Measurements from ENCODE around the gene SMOC1.

Gene SMOC1

GRCh38 chr14:69945912-69946311, 66.7 kb downstream of the SMOC1 start:
- DNase-seq: no peak

GRCh38 chr14:69948351-69948750, 69.1 kb downstream of the SMOC1 start:
- no peak for DNase-seq

- DNase-seq: no peak
Measured at GRCh38 chr14:69951263-69951662, 72.0 kb downstream of the SMOC1 start.

- no peak for DNase-seq
Measured at GRCh38 chr14:69951935-69952334, 72.7 kb downstream of the SMOC1 start.

GRCh38 chr14:69953266-69953915, 74.2 kb downstream of the SMOC1 start:
- DNase-seq: no peak

GRCh38 chr14:69955855-69956845, 76.9 kb downstream of the SMOC1 start:
- DNase-seq: no peak

- DNase-seq: no peak
Measured at GRCh38 chr14:69956970-69957369, 77.8 kb downstream of the SMOC1 start.

- DNase-seq: no peak
Measured at GRCh38 chr14:69957986-69958385, 78.8 kb downstream of the SMOC1 start.

GRCh38 chr14:69959136-69959535, 79.9 kb downstream of the SMOC1 start:
- DNase-seq: no peak

- DNase-seq: no peak
Measured at GRCh38 chr14:69960296-69960695, 81.1 kb downstream of the SMOC1 start.

- no peak for DNase-seq
Measured at GRCh38 chr14:69963966-69964365, 84.8 kb downstream of the SMOC1 start.

GRCh38 chr14:69964841-69965240, 85.6 kb downstream of the SMOC1 start:
- no peak for DNase-seq

- no peak for DNase-seq
Measured at GRCh38 chr14:69968132-69968531, 88.9 kb downstream of the SMOC1 start.

GRCh38 chr14:69968681-69969080, 89.5 kb downstream of the SMOC1 start:
- no peak for DNase-seq

- DNase-seq: no peak
Measured at GRCh38 chr14:69972755-69973154, 93.5 kb downstream of the SMOC1 start.

GRCh38 chr14:69973846-69974245, 94.6 kb downstream of the SMOC1 start:
- DNase-seq: no peak

GRCh38 chr14:69979882-69980281, 100.7 kb downstream of the SMOC1 start:
- no peak for DNase-seq

- no peak for DNase-seq
Measured at GRCh38 chr14:69980457-69981425, 101.5 kb downstream of the SMOC1 start.

- no peak for DNase-seq
Measured at GRCh38 chr14:69982220-69982839, 103.1 kb downstream of the SMOC1 start.

- no peak for DNase-seq
Measured at GRCh38 chr14:69982886-69983285, 103.7 kb downstream of the SMOC1 start.

GRCh38 chr14:69983317-69983716, 104.1 kb downstream of the SMOC1 start:
- no peak for DNase-seq

- no peak for DNase-seq
Measured at GRCh38 chr14:69985463-69985862, 106.2 kb downstream of the SMOC1 start.

All from NCI-H1417 treated with DMSO at 0.1 percent for 48 hours (cell line).